ENCODE measurements around the gene SAMD9.

The SAMD9 gene

GRCh38 chr7:93120592-93121549 lies 3.1 kb upstream of the SAMD9 start:
- in situ Hi-C loops (cut with MboI; ENCODE audit: low sequenced_read_pairs), result no loop called here

GRCh38 chr7:93119191-93119905 lies 1.6 kb upstream of the SAMD9 start:
- in situ Hi-C loops (cut with MboI; ENCODE audit: low sequenced_read_pairs), result no loop called here

- in situ Hi-C loops (cut with MboI; ENCODE audit: low sequenced_read_pairs), result no loop called here
These were observed 452 bp downstream of the SAMD9 start for GRCh38 chr7:93117327-93117726.

- in situ Hi-C loops (cut with MboI; ENCODE audit: low sequenced_read_pairs), result no loop called here
These were observed 2.0 kb downstream of the SAMD9 start for GRCh38 chr7:93115796-93116195.

- in situ Hi-C loops (cut with MboI; ENCODE audit: low sequenced_read_pairs), result no loop called here
These were observed 9.8 kb downstream of the SAMD9 start for GRCh38 chr7:93108003-93108402.

- in situ Hi-C loops (cut with MboI; ENCODE audit: low sequenced_read_pairs), result no loop called here
These were observed 20.4 kb downstream of the SAMD9 start for GRCh38 chr7:93097388-93097787.

GRCh38 chr7:93092757-93093370 lies 24.9 kb downstream of the SAMD9 start:
- in situ Hi-C loops (cut with MboI; ENCODE audit: low sequenced_read_pairs), result no loop called here

- in situ Hi-C loops (cut with MboI; ENCODE audit: low sequenced_read_pairs), result loop anchor here (25.0 kb wide), 1 partner anchor 461 kb away; no protein-coding TSS in a partner anchor
These were observed 44.4 kb downstream of the SAMD9 start for GRCh38 chr7:93073357-93073756.

GRCh38 chr7:93062599-93062998 lies 55.2 kb downstream of the SAMD9 start:
- in situ Hi-C loops (cut with MboI; ENCODE audit: low sequenced_read_pairs), result loop anchor here (25.0 kb wide), 1 partner anchor 450 kb away; no protein-coding TSS in a partner anchor

- in situ Hi-C loops (cut with MboI; ENCODE audit: low sequenced_read_pairs), result loop anchor here (25.0 kb wide), 1 partner anchor 449 kb away; no protein-coding TSS in a partner anchor
These were observed 56.9 kb downstream of the SAMD9 start for GRCh38 chr7:93060865-93061264.

- in situ Hi-C loops (cut with MboI; ENCODE audit: low sequenced_read_pairs), result loop anchor here (25.0 kb wide), 1 partner anchor 448 kb away; no protein-coding TSS in a partner anchor
These were observed 57.8 kb downstream of the SAMD9 start for GRCh38 chr7:93060025-93060424.

- in situ Hi-C loops (cut with MboI; ENCODE audit: low sequenced_read_pairs), result loop anchor here (25.0 kb wide), 1 partner anchor 444 kb away; no protein-coding TSS in a partner anchor
These were observed 61.2 kb downstream of the SAMD9 start for GRCh38 chr7:93056621-93057020.

- in situ Hi-C loops (cut with MboI; ENCODE audit: low sequenced_read_pairs), result loop anchor here (25.0 kb wide), 1 partner anchor 443 kb away; no protein-coding TSS in a partner anchor
These were observed 62.2 kb downstream of the SAMD9 start for GRCh38 chr7:93055543-93056107.

- in situ Hi-C loops (cut with MboI; ENCODE audit: low sequenced_read_pairs), result loop anchor here (25.0 kb wide), 1 partner anchor 443 kb away; no protein-coding TSS in a partner anchor
These were observed 62.8 kb downstream of the SAMD9 start for GRCh38 chr7:93054975-93055374.

GRCh38 chr7:93053949-93054943 lies 63.5 kb downstream of the SAMD9 start:
- in situ Hi-C loops (cut with MboI; ENCODE audit: low sequenced_read_pairs), result loop anchor here (25.0 kb wide), 1 partner anchor 442 kb away; no protein-coding TSS in a partner anchor

GRCh38 chr7:93053209-93053948 lies 64.4 kb downstream of the SAMD9 start:
- in situ Hi-C loops (cut with MboI; ENCODE audit: low sequenced_read_pairs), result loop anchor here (25.0 kb wide), 1 partner anchor 441 kb away; no protein-coding TSS in a partner anchor

- in situ Hi-C loops (cut with MboI; ENCODE audit: low sequenced_read_pairs), result loop anchor here (25.0 kb wide), 1 partner anchor 439 kb away; no protein-coding TSS in a partner anchor
These were observed 66.1 kb downstream of the SAMD9 start for GRCh38 chr7:93051660-93052059.

Measured in HL-60/S4 treated with retinoic acid at 250 ng/mL for 4 days and 3 days (cell line).